Activated naive CD8-positive, alpha-beta T cell treated with anti-CD3 and anti-CD28 coated beads, Interleukin-2, amount 10 ng/mL, durations not matched to agents 7 days and 5 days (primary cell): ENCODE data around the gene MARS1. TPM values are rescaled to one million over a fixed set of nuclear protein-coding genes. Genes with fewer than 3 reads are reported as not detected.
"Not testable (repeated sequence)": the region's sequence is repeated elsewhere in the genome, so short reads cannot be mapped to it uniquely, and the experiment has no call there.

Experiments
- ATAC-seq: fragments of 150-1000 bp; cut with Tn5 transposase; one replicate; pipeline ENCODE4 v1.10.0; 2021; ENCODE audit warnings: low read depth, moderate library complexity
- POLR2A ChIA-PET: fragments of 350-600 bp; sonication (Branson Sonifier 250); formaldehyde crosslinking; loops from one replicate; lab custom pipeline; 2021; ENCODE audit warnings: antibody characterized with exemption; lab: Charles Lee
- DNase-seq: peaks from one replicate; pipeline ENCODE4 v3.0.0; 2021
- H3K27ac Mint-ChIP-seq: one replicate; pipeline ENCODE4 v1.8.0; 2022; ENCODE audit warnings: mild to moderate bottlenecking, mixed read lengths
- H3K27me3 Mint-ChIP-seq: one replicate; pipeline ENCODE4 v1.8.0; 2022; ENCODE audit warnings: mild to moderate bottlenecking, moderate library complexity, mixed read lengths
- H3K36me3 Mint-ChIP-seq: one replicate; pipeline ENCODE4 v1.8.0; 2021; ENCODE audit warnings: mild to moderate bottlenecking, mixed read lengths
- H3K4me1 Mint-ChIP-seq: one replicate; pipeline ENCODE4 v1.8.0; 2021; ENCODE audit warnings: mixed read lengths
- H3K4me3 Mint-ChIP-seq: one replicate; pipeline ENCODE4 v1.8.0; 2022; ENCODE audit warnings: mild to moderate bottlenecking, moderate library complexity, mixed read lengths
- H3K9me3 Mint-ChIP-seq: one replicate; pipeline ENCODE4 v1.8.0; 2021; ENCODE audit warnings: mixed read lengths
- total RNA-seq, 2 experiments: library from RNA; stranded (reverse); gene quantifications; one replicate each; pipeline ENCODE4 v1.2.3, GENCODE V29; 2021

MARS1 gene
- 100 to 1,000 TPM; 293 to 306 TPM for total RNA-seq

- POLR2A ChIA-PET, result interaction anchor here (0.7 to 4.3 kb wide), 7 partner anchors 10 to 59 kb away, joined by 3 to 24 read pairs (median 4); partner anchors contain the start of genes DCTN2 and DDIT3
- peak within 1 kb of the TSS; percentile 94 for H3K4me3 Mint-ChIP-seq
- peak within 1 kb of the TSS; percentile 95 for H3K27ac Mint-ChIP-seq
- DNase-seq, result peak; percentile 87
- no peaks in the 10 kb centered on the region for H3K9me3 Mint-ChIP-seq
- peaks cover 31% of the 10 kb centered on the region for H3K4me1 Mint-ChIP-seq
- peak; percentile 96 for ATAC-seq
- H3K36me3 Mint-ChIP-seq, result peaks cover 27% of the 10 kb centered on the region
- no peaks in the 10 kb centered on the region for H3K27me3 Mint-ChIP-seq
These were observed at the start of gene MARS1 for GRCh38 chr12:57487597-57488401. MARS1 (plus strand) TSS chr12:57488068; CDS start chr12:57488091, 23 bp downstream.

- Mint-ChIP-seq H3K9me3 (peaks cover 8% of the 10 kb centered on the region), H3K4me1 (peaks cover 6% of the 10 kb centered on the region), H3K36me3 (peaks cover 2% of the 10 kb centered on the region), H3K27ac (no peak overlapping the region), H3K4me3 (no peak overlapping the region), H3K27me3 (peaks cover 12% of the 10 kb centered on the region)
- DNase-seq (no peak), ATAC-seq (no peak)
- POLR2A ChIA-PET, result no interaction called here
These were observed 49.5 kb upstream of the MARS1 start for GRCh38 chr12:57438400-57438799.

GRCh38 chr12:57439762-57440266, 48.1 kb upstream of the MARS1 start:
- no peak for ATAC-seq
- DNase-seq, result no peak
- H3K27me3 Mint-ChIP-seq, result peaks cover 12% of the 10 kb centered on the region
- peaks cover 2% of the 10 kb centered on the region for H3K36me3 Mint-ChIP-seq
- peaks cover 6% of the 10 kb centered on the region for H3K4me1 Mint-ChIP-seq
- H3K27ac Mint-ChIP-seq, result no peak overlapping the region
- H3K9me3 Mint-ChIP-seq, result peaks cover 8% of the 10 kb centered on the region
- H3K4me3 Mint-ChIP-seq, result no peak overlapping the region
- POLR2A ChIA-PET, result no interaction called here

GRCh38 chr12:57441393-57441792, 46.5 kb upstream of the MARS1 start:
- not testable (repeated sequence) for H3K4me3 Mint-ChIP-seq, H3K4me1 Mint-ChIP-seq, ATAC-seq, H3K36me3 Mint-ChIP-seq, H3K27ac Mint-ChIP-seq, DNase-seq, H3K9me3 Mint-ChIP-seq
- POLR2A ChIA-PET, result interaction anchor here (0.7 kb wide), 2 partner anchors 9 to 270 kb away, joined by 4 read pairs; no protein-coding TSS in a partner anchor
- peaks cover 12% of the 10 kb centered on the region for H3K27me3 Mint-ChIP-seq

- Mint-ChIP-seq H3K9me3 (peaks cover 8% of the 10 kb centered on the region), H3K36me3 (peaks cover 2% of the 10 kb centered on the region), H3K27ac (no peak overlapping the region), H3K4me1 (peaks cover 5% of the 10 kb centered on the region), H3K27me3 (peaks cover 12% of the 10 kb centered on the region), H3K4me3 (no peak overlapping the region)
- no peak for DNase-seq
- POLR2A ChIA-PET, result interaction anchor here (0.7 kb wide), 1 partner anchor 10 kb away, joined by 4 read pairs; no protein-coding TSS in a partner anchor
- no peak for ATAC-seq
These were observed 45.9 kb upstream of the MARS1 start for GRCh38 chr12:57441846-57442427.

GRCh38 chr12:57444337-57444736, 43.5 kb upstream of the MARS1 start:
- peaks cover 11% of the 10 kb centered on the region for H3K27me3 Mint-ChIP-seq
- ATAC-seq, H3K36me3 Mint-ChIP-seq, H3K4me1 Mint-ChIP-seq, POLR2A ChIA-PET, H3K27ac Mint-ChIP-seq, H3K4me3 Mint-ChIP-seq, H3K9me3 Mint-ChIP-seq, DNase-seq: not testable (repeated sequence)

- H3K36me3 Mint-ChIP-seq, result peaks cover 2% of the 10 kb centered on the region
- peaks cover 9% of the 10 kb centered on the region for H3K27me3 Mint-ChIP-seq
- no peak overlapping the region for H3K4me3 Mint-ChIP-seq
- POLR2A ChIA-PET, result no interaction called here
- DNase-seq (no peak), ATAC-seq (no peak)
- H3K27ac Mint-ChIP-seq, result no peak overlapping the region
- peaks cover 8% of the 10 kb centered on the region for H3K9me3 Mint-ChIP-seq
- peaks cover 5% of the 10 kb centered on the region for H3K4me1 Mint-ChIP-seq
These were observed 43.1 kb upstream of the MARS1 start for GRCh38 chr12:57444744-57445143.

- no peak for DNase-seq
- no peak for ATAC-seq
- no peak overlapping the region for H3K27ac Mint-ChIP-seq
- H3K9me3 Mint-ChIP-seq, result peaks cover 5% of the 10 kb centered on the region
- H3K27me3 Mint-ChIP-seq, result peaks cover 2% of the 10 kb centered on the region
- POLR2A ChIA-PET, result no interaction called here
- H3K4me3 Mint-ChIP-seq, result no peak overlapping the region
- H3K36me3 Mint-ChIP-seq, result no peaks in the 10 kb centered on the region
- peaks cover 9% of the 10 kb centered on the region for H3K4me1 Mint-ChIP-seq
These were observed 41.4 kb upstream of the MARS1 start for GRCh38 chr12:57446292-57446960.

GRCh38 chr12:57448669-57449068, 39.2 kb upstream of the MARS1 start:
- H3K4me3 Mint-ChIP-seq, result no peak overlapping the region
- DNase-seq, result no peak
- H3K4me1 Mint-ChIP-seq, result peaks cover 9% of the 10 kb centered on the region
- POLR2A ChIA-PET, result interaction anchor here (0.6 to 1.5 kb wide), 2 partner anchors 13 to 15 kb away, joined by 3 to 5 read pairs; no protein-coding TSS in a partner anchor
- ATAC-seq, result no peak
- H3K36me3 Mint-ChIP-seq, result no peaks in the 10 kb centered on the region
- no peaks in the 10 kb centered on the region for H3K9me3 Mint-ChIP-seq
- no peaks in the 10 kb centered on the region for H3K27me3 Mint-ChIP-seq
- H3K27ac Mint-ChIP-seq, result no peak overlapping the region

GRCh38 chr12:57449375-57449774, 38.5 kb upstream of the MARS1 start:
- POLR2A ChIA-PET, result interaction anchor here (0.6 to 1.5 kb wide), 2 partner anchors 14 to 15 kb away, joined by 3 to 5 read pairs; no protein-coding TSS in a partner anchor
- ATAC-seq (no peak), DNase-seq (no peak)
- Mint-ChIP-seq H3K27me3 (no peaks in the 10 kb centered on the region), H3K9me3 (no peaks in the 10 kb centered on the region), H3K4me3 (no peak overlapping the region), H3K4me1 (peaks cover 9% of the 10 kb centered on the region), H3K36me3 (no peaks in the 10 kb centered on the region), H3K27ac (no peak overlapping the region)

GRCh38 chr12:57450057-57450456, 37.8 kb upstream of the MARS1 start:
- H3K4me1 Mint-ChIP-seq, result peaks cover 9% of the 10 kb centered on the region
- no peak for ATAC-seq
- no peak for DNase-seq
- POLR2A ChIA-PET, result no interaction called here
- no peak overlapping the region for H3K4me3 Mint-ChIP-seq
- H3K27me3 Mint-ChIP-seq, result no peaks in the 10 kb centered on the region
- H3K27ac Mint-ChIP-seq, result no peak overlapping the region
- no peaks in the 10 kb centered on the region for H3K36me3 Mint-ChIP-seq
- H3K9me3 Mint-ChIP-seq, result no peaks in the 10 kb centered on the region

GRCh38 chr12:57451233-57451778, 36.6 kb upstream of the MARS1 start:
- Mint-ChIP-seq H3K9me3 (no peaks in the 10 kb centered on the region), H3K27ac (no peak overlapping the region), H3K36me3 (no peaks in the 10 kb centered on the region), H3K27me3 (no peaks in the 10 kb centered on the region), H3K4me1 (peaks cover 12% of the 10 kb centered on the region), H3K4me3 (no peak overlapping the region)
- POLR2A ChIA-PET, result no interaction called here
- ATAC-seq (no peak), DNase-seq (no peak)
